Naive thymus-derived CD4-positive, alpha-beta T cell (primary cell): ENCODE data around the gene CMIP. TPM values are rescaled to one million over a fixed set of nuclear protein-coding genes. Genes with fewer than 3 reads are reported as not detected.
A peak's percentile ranks its signal among the peaks of the same experiment; 100 is the strongest.

Experiments
- ATAC-seq: fragments of 150-1000 bp; cut with Tn5 transposase; 2 replicates; pipeline ENCODE4 v1.10.0; 2021; ENCODE audit warnings: mild to moderate bottlenecking, moderate library complexity
- CTCF ChIA-PET: fragments of 350-600 bp; sonication (Branson Sonifier 250); formaldehyde crosslinking; loops from one replicate; lab custom pipeline; 2021; ENCODE audit warnings: antibody characterized with exemption; lab: Charles Lee
- POLR2A ChIA-PET: fragments of 350-600 bp; sonication (Branson Sonifier 250); formaldehyde crosslinking; loops from one replicate; lab custom pipeline; 2021; ENCODE audit warnings: antibody characterized with exemption, inconsistent platforms; lab: Charles Lee
- DNase-seq, 9 donors: peaks; one replicate each; pipeline versions ENCODE4 v3.0.0 to v3.0.0-alpha.2; 2020 to 2022; ENCODE audit warnings: mixed read lengths in 1 of 9
- H3K27ac ChIP-seq: one replicate; pipeline ENCODE4 v1.7.0; 2013; ENCODE audit warnings: mild to moderate bottlenecking, low read depth, low read length, moderate library complexity
- H3K27me3 ChIP-seq, 2 donors: one replicate each; pipeline ENCODE4 v1.7.0; 2013; ENCODE audit warnings: low read length in 2 of 2, mild to moderate bottlenecking in 2 of 2, moderate library complexity in 2 of 2; ENCODE audit not compliant: control insufficient read depth in 2 of 2, insufficient read depth in 2 of 2
- H3K36me3 ChIP-seq, 3 experiments: 1 replicate in 2 of 3; 2 replicates in 1 of 3; pipeline ENCODE4 v1.7.0; 2013; ENCODE audit warnings: low read length in 3 of 3, mild to moderate bottlenecking in 3 of 3, moderate library complexity in 1 of 3; ENCODE audit not compliant: insufficient read depth in 3 of 3, control insufficient read depth in 2 of 3
- H3K4me1 ChIP-seq, 2 donors: one replicate each; pipeline ENCODE4 v1.7.0; 2013; ENCODE audit warnings: low read length in 2 of 2, mild to moderate bottlenecking in 2 of 2, moderate library complexity in 1 of 2; ENCODE audit not compliant: control insufficient read depth in 2 of 2, insufficient read depth in 2 of 2
- H3K4me3 ChIP-seq: 2 replicates; pipeline ENCODE4 v1.7.0; 2013; ENCODE audit warnings: mild to moderate bottlenecking, low read length
- H3K9me3 ChIP-seq, 3 experiments: 1 replicate in 2 of 3; 2 replicates in 1 of 3; pipeline ENCODE4 v1.7.0; 2013; ENCODE audit warnings: low read length in 3 of 3; ENCODE audit not compliant: control insufficient read depth in 2 of 3
- H3K27ac Mint-ChIP-seq, 9 donors: one replicate each; pipeline ENCODE4 v1.8.0; 2020 to 2022; ENCODE audit warnings: mixed read lengths in 9 of 9, mild to moderate bottlenecking in 8 of 9, moderate library complexity in 5 of 9, inconsistent platforms in 2 of 9
- H3K27me3 Mint-ChIP-seq, 5 donors: one replicate each; pipeline ENCODE4 v1.8.0; 2021 to 2022; ENCODE audit warnings: mixed read lengths in 5 of 5, mild to moderate bottlenecking in 1 of 5
- H3K36me3 Mint-ChIP-seq, 5 donors: one replicate each; pipeline ENCODE4 v1.8.0; 2020 to 2022; ENCODE audit warnings: mixed read lengths in 5 of 5, mild to moderate bottlenecking in 3 of 5, inconsistent platforms in 1 of 5
- H3K4me1 Mint-ChIP-seq, 7 donors: one replicate each; pipeline ENCODE4 v1.8.0; 2020 to 2022; ENCODE audit warnings: mixed read lengths in 7 of 7, mild to moderate bottlenecking in 3 of 7, inconsistent platforms in 1 of 7
- H3K4me3 Mint-ChIP-seq, 10 donors: one replicate each; pipeline ENCODE4 v1.8.0; 2020 to 2022; ENCODE audit warnings: mild to moderate bottlenecking in 10 of 10, mixed read lengths in 10 of 10, moderate library complexity in 6 of 10, inconsistent platforms in 2 of 10
- H3K9me3 Mint-ChIP-seq, 11 donors: one replicate each; pipeline ENCODE4 v1.8.0; 2020 to 2022; ENCODE audit warnings: mixed read lengths in 11 of 11, mild to moderate bottlenecking in 4 of 11, inconsistent platforms in 1 of 11, moderate library complexity in 1 of 11
- intact Hi-C, 2 donors: fragments of 100-400 bp; cut with micrococcal nuclease; formaldehyde crosslinking; loops; one replicate each; pipeline ENCODE4 v1.15.1; 2023
- polyA plus RNA-seq, 2 donors: library from polyadenylated mRNA; unstranded; fragments of 300-500 nt; fragmentation: Illumina TruSeq; gene quantifications; one replicate each; pipeline ENCODE4 v1.2.3, GENCODE V29; 2021
- total RNA-seq, 6 experiments: library from RNA in 5 of 6; stranded (reverse) in 5 of 6; gene quantifications; 1 replicate in 5 of 6; 2 replicates in 1 of 6; pipeline ENCODE4 v1.2.3 and lab custom pipeline; 2021 to 2026

Gene CMIP
- total and polyA plus RNA-seq, 7 experiments from 2014 or later: 0.66 to 75.4 (median 34.3) TPM

DNA sequence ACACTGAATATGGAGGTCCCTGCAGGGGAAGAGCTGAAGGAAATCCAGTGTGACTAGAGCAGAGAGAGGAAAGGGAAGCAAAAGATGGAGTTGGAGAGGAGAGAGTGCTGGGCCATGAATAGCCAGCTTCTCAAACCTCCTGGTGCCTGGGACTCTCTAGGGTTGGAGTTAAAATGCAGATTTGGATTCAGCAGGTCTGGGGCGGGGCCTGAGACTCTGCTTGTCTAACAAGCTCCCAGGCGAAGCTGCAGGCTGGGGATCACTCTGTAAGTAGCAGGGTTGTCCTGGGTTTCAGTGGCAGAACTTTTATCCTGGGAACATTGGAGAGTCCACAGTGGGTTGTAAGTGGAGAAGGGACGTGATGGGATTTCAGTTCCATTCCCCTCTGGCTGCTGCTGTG lies 231.1 kb downstream of the CMIP start:
- no peak overlapping the region for H3K27ac ChIP-seq
- Mint-ChIP-seq H3K27me3 (no peaks in the 10 kb centered on the region), H3K9me3 (peaks cover 0 to 4% (median 0%) of the 10 kb centered on the region in 11 donors), H3K36me3 (peaks cover 10 to 46% (median 19%) of the 10 kb centered on the region in 5 donors), H3K27ac (peak overlapping the region in 5 of 9 donors; percentile 9 to 62 (median 34)), H3K4me3 (no peak overlapping the region), H3K4me1 (peaks cover 0 to 20% (median 0%) of the 10 kb centered on the region in 7 donors)
- no peak overlapping the region for H3K4me3 ChIP-seq
- H3K9me3 ChIP-seq: no peaks in the 10 kb centered on the region
- H3K36me3 ChIP-seq: peaks cover 0 to 76% (median 6%) of the 10 kb centered on the region in 3 experiments
- intact Hi-C loops: loop anchor here in 1 of 2 donors (2.0 kb wide), 1 partner anchor 79 kb away; no protein-coding TSS in a partner anchor
- DNase-seq: no peak
- no peak for ATAC-seq
- H3K27me3 ChIP-seq: no peaks in the 10 kb centered on the region
- ChIA-PET CTCF (no interaction called here), POLR2A (no interaction called here)
- H3K4me1 ChIP-seq: no peaks in the 10 kb centered on the region

DNA sequence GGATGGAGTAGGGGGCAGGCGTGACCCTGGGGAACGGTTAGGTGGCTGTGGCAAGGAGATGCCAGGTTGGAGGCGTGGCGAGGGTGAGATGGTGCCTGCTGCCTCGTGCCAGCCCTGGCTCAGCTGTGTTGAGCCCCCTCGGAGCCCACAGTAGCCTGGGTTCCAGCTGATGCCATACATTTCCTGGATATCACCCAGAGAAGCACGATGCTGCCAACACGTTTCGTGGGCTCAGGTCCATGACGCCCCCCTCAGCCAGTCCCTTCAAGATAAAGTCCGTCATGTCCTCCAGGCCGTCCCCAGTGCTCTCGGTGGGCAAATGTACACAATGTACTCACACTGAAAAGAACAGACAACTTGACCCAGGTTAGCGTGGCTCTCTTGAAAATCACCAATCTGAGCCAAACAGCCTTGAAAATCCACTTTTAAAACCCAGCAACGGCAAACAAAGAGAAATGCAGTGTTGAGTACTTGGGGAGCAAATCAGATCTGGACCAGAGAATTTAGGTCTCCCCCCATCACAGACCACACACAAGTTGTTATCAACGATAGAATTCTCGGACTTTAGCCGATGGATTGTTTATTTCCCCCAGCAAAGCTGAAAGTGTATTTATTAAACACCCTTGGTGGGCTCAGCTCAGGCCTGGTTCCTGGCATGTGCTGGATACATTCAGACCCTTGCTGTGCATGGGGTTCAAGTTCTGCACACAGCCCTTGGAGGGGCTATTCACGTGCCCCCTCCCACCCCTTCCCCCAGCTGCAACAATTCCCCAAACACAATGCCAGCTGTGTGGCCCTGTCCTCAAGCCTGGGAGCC lies 231.7 kb downstream of the CMIP start:
- no peaks in the 10 kb centered on the region for H3K4me1 ChIP-seq
- DNase-seq (no peak), ATAC-seq (no peak)
- H3K27ac Mint-ChIP-seq: peak overlapping the region in 4 of 9 donors; percentile 9 to 77 (median 24)
- no peaks in the 10 kb centered on the region for H3K9me3 ChIP-seq
- H3K27me3 Mint-ChIP-seq: no peaks in the 10 kb centered on the region
- peaks cover 10 to 50% (median 15%) of the 10 kb centered on the region in 5 donors for H3K36me3 Mint-ChIP-seq
- peaks cover 0 to 78% (median 4%) of the 10 kb centered on the region in 3 experiments for H3K36me3 ChIP-seq
- POLR2A ChIA-PET: no interaction called here
- H3K4me3 ChIP-seq: no peak overlapping the region
- intact Hi-C loops: no loop called here
- H3K9me3 Mint-ChIP-seq: peaks cover 0 to 5% (median 0%) of the 10 kb centered on the region in 11 donors
- H3K27ac ChIP-seq: no peak overlapping the region
- no peaks in the 10 kb centered on the region for H3K27me3 ChIP-seq
- CTCF ChIA-PET: no interaction called here
- H3K4me3 Mint-ChIP-seq: no peak overlapping the region
- H3K4me1 Mint-ChIP-seq: peaks cover 0 to 20% (median 0%) of the 10 kb centered on the region in 7 donors

- POLR2A ChIA-PET: no interaction called here
- peak overlapping the region in 1 of 9 donors; percentile 80 for H3K27ac Mint-ChIP-seq
- peaks cover 0 to 6% (median 0%) of the 10 kb centered on the region in 11 donors for H3K9me3 Mint-ChIP-seq
Observed at GRCh38 chr16:81676883-81677737, 232.5 kb downstream of the CMIP start.

GRCh38 chr16:81678326-81679095 lies 233.9 kb downstream of the CMIP start:
- H3K9me3 ChIP-seq: no peaks in the 10 kb centered on the region
- no peak for DNase-seq
- Mint-ChIP-seq H3K27me3 (no peaks in the 10 kb centered on the region), H3K36me3 (peaks cover 7 to 51% (median 15%) of the 10 kb centered on the region in 5 donors), H3K9me3 (peaks cover 0 to 6% (median 0%) of the 10 kb centered on the region in 11 donors), H3K27ac (peak overlapping the region in 3 of 9 donors; percentile 4 to 73 (median 18)), H3K4me1 (peaks cover 0 to 20% (median 0%) of the 10 kb centered on the region in 7 donors), H3K4me3 (peak overlapping the region in 2 of 10 donors; percentile 7 to 21)
- no peak overlapping the region for H3K4me3 ChIP-seq
- no peaks in the 10 kb centered on the region for H3K27me3 ChIP-seq
- intact Hi-C loops: no loop called here
- no peak overlapping the region for H3K27ac ChIP-seq
- ChIA-PET POLR2A (no interaction called here), CTCF (no interaction called here)
- peaks cover 0 to 62% (median 0%) of the 10 kb centered on the region in 3 experiments for H3K36me3 ChIP-seq
- ATAC-seq: no peak
- no peaks in the 10 kb centered on the region for H3K4me1 ChIP-seq

More at GRCh38 chr16:81676883-81677737, 232.5 kb downstream of the CMIP start:
- peaks cover 0 to 20% (median 0%) of the 10 kb centered on the region in 7 donors for H3K4me1 Mint-ChIP-seq
- no peak overlapping the region for H3K4me3 Mint-ChIP-seq
- intact Hi-C loops: no loop called here
- peaks cover 11 to 52% (median 15%) of the 10 kb centered on the region in 5 donors for H3K36me3 Mint-ChIP-seq
- Histone ChIP-seq H3K36me3 (peaks cover 0 to 73% (median 2%) of the 10 kb centered on the region in 3 experiments), H3K4me3 (no peak overlapping the region), H3K27ac (no peak overlapping the region), H3K4me1 (no peaks in the 10 kb centered on the region), H3K27me3 (no peaks in the 10 kb centered on the region), H3K9me3 (no peaks in the 10 kb centered on the region)
- ATAC-seq (no peak), DNase-seq (no peak)
- CTCF ChIA-PET: no interaction called here
- H3K27me3 Mint-ChIP-seq: no peaks in the 10 kb centered on the region

GRCh38 chr16:81679721-81680430 lies 235.3 kb downstream of the CMIP start:
- H3K27ac ChIP-seq: no peak overlapping the region
- H3K4me3 ChIP-seq: no peak overlapping the region
- peak overlapping the region in 1 of 9 donors; percentile 41 for H3K27ac Mint-ChIP-seq
- H3K4me1 Mint-ChIP-seq: peaks cover 0 to 20% (median 0%) of the 10 kb centered on the region in 7 donors
- intact Hi-C loops: no loop called here
- CTCF ChIA-PET: interaction anchor here (0.6 kb wide), 1 partner anchor 1238 kb away, joined by 3 read pairs; no protein-coding TSS in a partner anchor
- peaks cover 6 to 42% (median 15%) of the 10 kb centered on the region in 5 donors for H3K36me3 Mint-ChIP-seq
- no peak for DNase-seq
- no peak overlapping the region for H3K4me3 Mint-ChIP-seq
- POLR2A ChIA-PET: no interaction called here
- peaks cover 0 to 57% (median 0%) of the 10 kb centered on the region in 3 experiments for H3K36me3 ChIP-seq
- H3K9me3 ChIP-seq: no peaks in the 10 kb centered on the region
- no peaks in the 10 kb centered on the region for H3K4me1 ChIP-seq
- no peaks in the 10 kb centered on the region for H3K27me3 ChIP-seq
- no peaks in the 10 kb centered on the region for H3K27me3 Mint-ChIP-seq
- peaks cover 0 to 6% (median 0%) of the 10 kb centered on the region in 11 donors for H3K9me3 Mint-ChIP-seq
- no peak for ATAC-seq
